HCT116 (cell line): ENCODE data around the gene CALHM3. TPM values are rescaled to one million over a fixed set of nuclear protein-coding genes. Genes with fewer than 3 reads are reported as not detected.

Experiments used
- ATAC-seq: fragments of 200-7000 bp; cut with Tn5 transposase; 2 replicates; pipeline ENCODE4 v1.9.1; 2020; ENCODE audit warnings: mild to moderate bottlenecking, moderate library complexity
- BruUV-seq: library from RNA; stranded (reverse); fragments of 400-500 nt; replicated peaks from 2 replicates; lab custom pipeline; 2021; lab: Mats Ljungman, UMichigan
- CTCF ChIA-PET: fragments of 300-600 bp; sonication (Branson Sonifier 250); formaldehyde crosslinking; loops from one replicate; lab custom pipeline; 2021; ENCODE audit warnings: antibody characterized with exemption; lab: Charles Lee
- POLR2A ChIA-PET: fragments of 300-600, 350-600 bp; sonication (Branson Sonifier 250); formaldehyde crosslinking; loops from one replicate; lab custom pipeline; 2021; ENCODE audit warnings: antibody characterized with exemption; lab: Charles Lee
- RAD21 ChIA-PET, 2 experiments: fragments of 300-600 bp; sonication (Branson Sonifier 250); formaldehyde crosslinking; loops; one replicate each; lab custom pipeline; 2023; ENCODE audit warnings: low total read pairs in 2 of 2; ENCODE audit not compliant: uncharacterized antibody in 2 of 2, unreplicated experiment in 2 of 2, low non-redundant PET in 1 of 2; lab: Charles Lee
- DNase-seq: peaks from one replicate; pipeline ENCODE4 v3.0.0-alpha.2; 2010; ENCODE audit warnings: low read depth, low spot score
- H2AFZ ChIP-seq: fragments of 200-600 bp; shearing (Covaris generic), sonication (generic); 2 replicates; pipeline ENCODE4 v1.6.1; 2017; ENCODE audit warnings: low read depth, mixed run types, mixed read lengths, antibody characterized with exemption, low read length; ENCODE audit not compliant: poor library complexity, severe bottlenecking
- H3K27ac ChIP-seq: 2 replicates; pipeline ENCODE4 v1.5.1; 2012; ENCODE audit warnings: low read depth, low read length
- H3K27me3 ChIP-seq: fragments of 200-600 bp; sonication (generic); 2 replicates; pipeline ENCODE4 v1.6.1; 2016; ENCODE audit warnings: mixed run types, low read length, mixed read lengths; ENCODE audit not compliant: insufficient read depth
- H3K36me3 ChIP-seq, 2 experiments: fragments of 200-500 bp in 1 of 2; fragments of 200-600 bp in 1 of 2; sonication (Bioruptor generic) in 1 of 2; sonication (generic) in 1 of 2; 2 replicates each; pipeline versions ENCODE4 v1.5.1 to v1.6.1; 2014 to 2016; ENCODE audit warnings: low read length in 2 of 2, inconsistent platforms in 1 of 2, mixed read lengths in 1 of 2, mixed run types in 1 of 2; ENCODE audit not compliant: insufficient read depth in 2 of 2, control insufficient read depth in 1 of 2
- H3K4me1 ChIP-seq, 2 experiments: fragments of 200-600 bp in 1 of 2; sonication (generic) in 1 of 2; 2 replicates each; pipeline versions ENCODE4 v1.5.1 to v1.6.1; 2012 to 2017; ENCODE audit warnings: low read length in 2 of 2, inconsistent platforms in 1 of 2, mild to moderate bottlenecking in 1 of 2, mixed read lengths in 1 of 2, mixed run types in 1 of 2, moderate library complexity in 1 of 2; ENCODE audit not compliant: insufficient read depth in 2 of 2, control insufficient read depth in 1 of 2
- H3K4me2 ChIP-seq: fragments of 200-600 bp; sonication (generic); 2 replicates; pipeline ENCODE4 v1.6.1; 2017; ENCODE audit warnings: mixed run types, low read length, mixed read lengths
- H3K4me3 ChIP-seq, 2 experiments: fragments of 200-600 bp in 1 of 2; sonication (generic) in 1 of 2; replicated peaks in 1 of 2; 2 replicates each; pipeline ENCODE4 v1.5.1; 2011 to 2016; ENCODE audit warnings: low read length in 2 of 2, control low read depth in 1 of 2, low read depth in 1 of 2, mild to moderate bottlenecking in 1 of 2, mixed read lengths in 1 of 2, mixed run types in 1 of 2
- H3K79me2 ChIP-seq: fragments of 200-600 bp; sonication (generic); 2 replicates; pipeline ENCODE4 v1.6.1; 2017; ENCODE audit warnings: mild to moderate bottlenecking, mixed run types, low read length, moderate library complexity, mixed read lengths; ENCODE audit not compliant: insufficient read depth
- H3K9ac ChIP-seq: fragments of 200-600 bp; sonication (generic); 2 replicates; pipeline ENCODE4 v1.6.1; 2016; ENCODE audit warnings: low read length, mixed read lengths
- H3K9me2 ChIP-seq: fragments of 200-600 bp; sonication (generic), shearing (Covaris generic); 2 replicates; pipeline ENCODE4 v1.6.1; 2017; ENCODE audit warnings: mixed run types, mild to moderate bottlenecking, moderate library complexity; ENCODE audit not compliant: insufficient read depth
- H3K9me3 ChIP-seq, 2 experiments: fragments of 200-500 bp in 1 of 2; fragments of 200-600 bp in 1 of 2; sonication (Bioruptor generic) in 1 of 2; sonication (generic) in 1 of 2; 2 replicates each; pipeline ENCODE4 v1.6.1; 2014 to 2017; ENCODE audit warnings: low read length in 2 of 2, mixed read lengths in 2 of 2, inconsistent platforms in 1 of 2, low read depth in 1 of 2, mild to moderate bottlenecking in 1 of 2, mixed run types in 1 of 2, moderate library complexity in 1 of 2; ENCODE audit not compliant: control insufficient read depth in 1 of 2, insufficient read depth in 1 of 2
- H4K20me1 ChIP-seq: fragments of 200-600 bp; sonication (generic), shearing (Covaris generic); 2 replicates; pipeline ENCODE4 v1.6.1; 2017; ENCODE audit warnings: mixed run types, mild to moderate bottlenecking, moderate library complexity; ENCODE audit not compliant: insufficient read depth
- FOSL1 ChIP-seq: IDR thresholded peaks from 2 replicates; pipeline ENCODE4 v1.6.1; 2012; ENCODE audit warnings: low read depth
- JUND ChIP-seq: IDR thresholded peaks from 2 replicates; pipeline ENCODE4 v1.6.1; 2012
- POLR2A ChIP-seq: IDR thresholded peaks from 2 replicates; pipeline ENCODE4 v1.7.0; 2011; ENCODE audit warnings: borderline replicate concordance; ENCODE audit not compliant: insufficient read depth, insufficient read length; ENCODE audit errors: extremely low read depth
- RAD21 ChIP-seq: IDR thresholded peaks from 2 replicates; pipeline ENCODE4 v1.6.1; 2012; ENCODE audit warnings: low read depth, mild to moderate bottlenecking
- SRF ChIP-seq: IDR thresholded peaks from 2 replicates; pipeline ENCODE4 v1.6.1; 2012; ENCODE audit warnings: low read depth
- TCF7L2 ChIP-seq: IDR thresholded peaks from 2 replicates; pipeline ENCODE4 v1.7.0; 2011; ENCODE audit warnings: borderline replicate concordance, inconsistent platforms; ENCODE audit not compliant: insufficient read depth, insufficient read length; ENCODE audit errors: extremely low read depth
- intact Hi-C: fragments of 100-400 bp; cut with micrococcal nuclease; formaldehyde crosslinking; loops from 2 replicates; pipeline ENCODE4 v1.10.0; 2022
- total RNA-seq: library from RNA; stranded (reverse); gene quantifications from one replicate; pipeline ENCODE4 v1.2.1, GENCODE V29; 2021; ENCODE audit not compliant: unreplicated experiment
- TF ChIP-seq, protein P1 (sequence below): IDR thresholded peaks from 2 replicates; pipeline ENCODE4 v1.6.1; 2012; ENCODE audit warnings: low read depth
- TF ChIP-seq, protein P2 (sequence below): IDR thresholded peaks from 2 replicates; pipeline ENCODE4 v1.6.1; 2011; ENCODE audit warnings: mild to moderate bottlenecking, low read length, moderate library complexity; ENCODE audit not compliant: insufficient replicate concordance; ENCODE audit errors: extremely low read depth
- TF ChIP-seq, protein P3 (sequence below): IDR thresholded peaks from 2 replicates; pipeline ENCODE4 v1.6.1; 2012

The CALHM3 gene
- total RNA-seq, 1 experiment from 2014 or later = 0.49 TPM

DNA sequence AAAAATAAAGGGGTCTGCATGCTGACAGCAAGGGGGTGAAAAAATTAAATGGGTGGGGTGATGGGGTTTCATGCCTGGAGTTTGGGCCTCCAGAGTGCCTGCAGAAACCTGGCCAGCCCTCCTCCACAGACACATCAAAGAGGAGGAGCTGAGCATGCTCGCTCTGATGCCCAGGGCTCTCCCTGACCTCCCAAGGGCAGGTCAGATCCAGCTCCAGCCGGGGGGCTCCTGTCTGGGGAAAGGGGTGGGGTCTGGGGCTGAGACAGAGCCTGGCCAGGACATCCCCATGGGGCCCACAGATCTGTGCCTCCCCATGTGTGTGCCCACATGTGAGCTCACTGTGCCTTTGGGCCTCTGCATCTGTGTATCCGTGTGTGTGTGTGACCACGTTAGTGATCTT, 19.4 kb downstream of the CALHM3 start:
- Histone ChIP-seq H3K27ac (no peak overlapping the region), H4K20me1 (no peaks in the 10 kb centered on the region), H3K79me2 (no peaks in the 10 kb centered on the region), H2AFZ (no peak overlapping the region), H3K36me3 (no peaks in the 10 kb centered on the region), H3K27me3 (no peaks in the 10 kb centered on the region), H3K9me2 (no peaks in the 10 kb centered on the region), H3K4me2 (no peak overlapping the region), H3K9ac (no peak overlapping the region), H3K4me3 (no peak overlapping the region), H3K4me1 (peaks cover 0 to 3% of the 10 kb centered on the region in 2 experiments; a peak in 1 of 4 replicates), H3K9me3 (no peaks in the 10 kb centered on the region)
- no peak for TF ChIP-seq TCF7L2
- TF ChIP-seq, protein P1, sequence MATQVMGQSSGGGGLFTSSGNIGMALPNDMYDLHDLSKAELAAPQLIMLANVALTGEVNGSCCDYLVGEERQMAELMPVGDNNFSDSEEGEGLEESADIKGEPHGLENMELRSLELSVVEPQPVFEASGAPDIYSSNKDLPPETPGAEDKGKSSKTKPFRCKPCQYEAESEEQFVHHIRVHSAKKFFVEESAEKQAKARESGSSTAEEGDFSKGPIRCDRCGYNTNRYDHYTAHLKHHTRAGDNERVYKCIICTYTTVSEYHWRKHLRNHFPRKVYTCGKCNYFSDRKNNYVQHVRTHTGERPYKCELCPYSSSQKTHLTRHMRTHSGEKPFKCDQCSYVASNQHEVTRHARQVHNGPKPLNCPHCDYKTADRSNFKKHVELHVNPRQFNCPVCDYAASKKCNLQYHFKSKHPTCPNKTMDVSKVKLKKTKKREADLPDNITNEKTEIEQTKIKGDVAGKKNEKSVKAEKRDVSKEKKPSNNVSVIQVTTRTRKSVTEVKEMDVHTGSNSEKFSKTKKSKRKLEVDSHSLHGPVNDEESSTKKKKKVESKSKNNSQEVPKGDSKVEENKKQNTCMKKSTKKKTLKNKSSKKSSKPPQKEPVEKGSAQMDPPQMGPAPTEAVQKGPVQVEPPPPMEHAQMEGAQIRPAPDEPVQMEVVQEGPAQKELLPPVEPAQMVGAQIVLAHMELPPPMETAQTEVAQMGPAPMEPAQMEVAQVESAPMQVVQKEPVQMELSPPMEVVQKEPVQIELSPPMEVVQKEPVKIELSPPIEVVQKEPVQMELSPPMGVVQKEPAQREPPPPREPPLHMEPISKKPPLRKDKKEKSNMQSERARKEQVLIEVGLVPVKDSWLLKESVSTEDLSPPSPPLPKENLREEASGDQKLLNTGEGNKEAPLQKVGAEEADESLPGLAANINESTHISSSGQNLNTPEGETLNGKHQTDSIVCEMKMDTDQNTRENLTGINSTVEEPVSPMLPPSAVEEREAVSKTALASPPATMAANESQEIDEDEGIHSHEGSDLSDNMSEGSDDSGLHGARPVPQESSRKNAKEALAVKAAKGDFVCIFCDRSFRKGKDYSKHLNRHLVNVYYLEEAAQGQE = no peak
- TF ChIP-seq POLR2A = no peak
- TF ChIP-seq, protein P2, sequence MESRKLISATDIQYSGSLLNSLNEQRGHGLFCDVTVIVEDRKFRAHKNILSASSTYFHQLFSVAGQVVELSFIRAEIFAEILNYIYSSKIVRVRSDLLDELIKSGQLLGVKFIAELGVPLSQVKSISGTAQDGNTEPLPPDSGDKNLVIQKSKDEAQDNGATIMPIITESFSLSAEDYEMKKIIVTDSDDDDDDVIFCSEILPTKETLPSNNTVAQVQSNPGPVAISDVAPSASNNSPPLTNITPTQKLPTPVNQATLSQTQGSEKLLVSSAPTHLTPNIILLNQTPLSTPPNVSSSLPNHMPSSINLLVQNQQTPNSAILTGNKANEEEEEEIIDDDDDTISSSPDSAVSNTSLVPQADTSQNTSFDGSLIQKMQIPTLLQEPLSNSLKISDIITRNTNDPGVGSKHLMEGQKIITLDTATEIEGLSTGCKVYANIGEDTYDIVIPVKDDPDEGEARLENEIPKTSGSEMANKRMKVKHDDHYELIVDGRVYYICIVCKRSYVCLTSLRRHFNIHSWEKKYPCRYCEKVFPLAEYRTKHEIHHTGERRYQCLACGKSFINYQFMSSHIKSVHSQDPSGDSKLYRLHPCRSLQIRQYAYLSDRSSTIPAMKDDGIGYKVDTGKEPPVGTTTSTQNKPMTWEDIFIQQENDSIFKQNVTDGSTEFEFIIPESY = no peak
- no peak for TF ChIP-seq SRF
- TF ChIP-seq, protein P3, sequence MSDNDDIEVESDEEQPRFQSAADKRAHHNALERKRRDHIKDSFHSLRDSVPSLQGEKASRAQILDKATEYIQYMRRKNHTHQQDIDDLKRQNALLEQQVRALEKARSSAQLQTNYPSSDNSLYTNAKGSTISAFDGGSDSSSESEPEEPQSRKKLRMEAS = no peak
- TF ChIP-seq JUND = no peak
- no peak for TF ChIP-seq RAD21
- TF ChIP-seq FOSL1 = no peak
- BruUV-seq = no TSS peak
- POLR2A ChIA-PET = interaction anchor here (1.0 kb wide), 1 partner anchor 9 kb away, joined by 4 read pairs; no protein-coding TSS in a partner anchor
- ATAC-seq (no peak), DNase-seq (no peak)
- RAD21 ChIA-PET = no interaction called here
- CTCF ChIA-PET = no interaction called here
- intact Hi-C loops = no loop called here
